HG02623 (cell line): ENCODE data around the gene SEMA4B.

Experiments used
- ATAC-seq: cut with Tn5 transposase; IDR thresholded peaks from one replicate; pipeline ENCODE4 v1.9.1; 2021; ENCODE audit warnings: moderate library complexity; ENCODE audit not compliant: unreplicated experiment

Gene SEMA4B

GRCh38 chr15:90205050-90205848 lies 4.1 kb downstream of the SEMA4B start:
- ATAC-seq: no peak

- ATAC-seq: no peak
These were observed 4.8 kb downstream of the SEMA4B start for GRCh38 chr15:90205886-90206285.

- no peak for ATAC-seq
These were observed 6.1 kb downstream of the SEMA4B start for GRCh38 chr15:90207252-90207651.

- no peak for ATAC-seq
These were observed 7.2 kb downstream of the SEMA4B start for GRCh38 chr15:90208356-90208755.

GRCh38 chr15:90209591-90209990 lies 8.5 kb downstream of the SEMA4B start:
- peak; percentile 64 for ATAC-seq

- ATAC-seq: no peak
These were observed 9.5 kb downstream of the SEMA4B start for GRCh38 chr15:90210593-90210992.

- ATAC-seq: no peak
These were observed 9.9 kb downstream of the SEMA4B start for GRCh38 chr15:90211009-90211408.

GRCh38 chr15:90211440-90212143 lies 10.5 kb downstream of the SEMA4B start:
- no peak for ATAC-seq

- ATAC-seq: no peak
These were observed 11.3 kb downstream of the SEMA4B start for GRCh38 chr15:90212221-90213098.

GRCh38 chr15:90213122-90213817 lies 12.1 kb downstream of the SEMA4B start:
- no peak for ATAC-seq

GRCh38 chr15:90213818-90214204 lies 12.7 kb downstream of the SEMA4B start:
- ATAC-seq: no peak

GRCh38 chr15:90214553-90215196 lies 13.5 kb downstream of the SEMA4B start:
- no peak for ATAC-seq

GRCh38 chr15:90217671-90218394 lies 16.7 kb downstream of the SEMA4B start:
- ATAC-seq: no peak

GRCh38 chr15:90219421-90220141 lies 18.5 kb downstream of the SEMA4B start:
- ATAC-seq: no peak

- ATAC-seq: no peak
These were observed 20.2 kb downstream of the SEMA4B start for GRCh38 chr15:90221246-90221900.

- ATAC-seq: no peak
These were observed 21.4 kb downstream of the SEMA4B start for GRCh38 chr15:90222547-90222946.

- no peak for ATAC-seq
These were observed 22.5 kb downstream of the SEMA4B start for GRCh38 chr15:90223441-90224165.

GRCh38 chr15:90225047-90225446 lies 23.9 kb downstream of the SEMA4B start:
- no peak for ATAC-seq
